Cardiac septum (tissue), 1 donor: ENCODE measurements around the gene TBCK. TPM values are rescaled to one million over a fixed set of nuclear protein-coding genes. Genes with fewer than 3 reads are reported as not detected.

Source experiments
- DNase-seq: peaks from one replicate; pipeline ENCODE4 v3.0.0-alpha.2; 2020; ENCODE audit warnings: low spot score
- intact Hi-C: fragments of 100-400 bp; cut with DNase I; formaldehyde crosslinking; loops from one replicate; pipeline ENCODE4 v1.14.0; 2022
- total RNA-seq: library from RNA; stranded (reverse); fragmentation: NEBNext Ultra II Directional; extraction: Animal tissue kit (Norgen Biotek cat#: 25700); gene quantifications from one replicate; pipeline ENCODE4 v1.2.1, GENCODE V29; 2021
- donor health status: DM: no; HTN: no; CAD: no.

TBCK gene
- total RNA-seq, 1 donor from 2014 or later = 23.7 TPM

GRCh38 chr4:106032851-106033286 is 283.1 kb downstream of the TBCK start:
- intact Hi-C loops = no loop called here
- DNase-seq = no peak

GRCh38 chr4:106022454-106022853 is 293.6 kb downstream of the TBCK start:
- intact Hi-C loops = no loop called here
- DNase-seq = no peak

- intact Hi-C loops = no loop called here
- DNase-seq = no peak
Measured at GRCh38 chr4:106021737-106022410, 294.1 kb downstream of the TBCK start.

- no peak for DNase-seq
- intact Hi-C loops = no loop called here
Measured at GRCh38 chr4:106019771-106020170, 296.2 kb downstream of the TBCK start.

GRCh38 chr4:106017975-106018374 is 298.0 kb downstream of the TBCK start:
- intact Hi-C loops = no loop called here
- DNase-seq = no peak

GRCh38 chr4:106011387-106011786 is 304.6 kb downstream of the TBCK start:
- DNase-seq = no peak
- intact Hi-C loops = no loop called here

- intact Hi-C loops = no loop called here
- no peak for DNase-seq
Measured at GRCh38 chr4:106010761-106011160, 305.2 kb downstream of the TBCK start.

GRCh38 chr4:106002994-106003393 is 313.0 kb downstream of the TBCK start:
- intact Hi-C loops = no loop called here
- no peak for DNase-seq

GRCh38 chr4:105998171-105999063 is 317.6 kb downstream of the TBCK start:
- DNase-seq = no peak
- intact Hi-C loops = no loop called here

- intact Hi-C loops = no loop called here
- DNase-seq = no peak
Measured at GRCh38 chr4:105996845-105997244, 319.2 kb downstream of the TBCK start.

GRCh38 chr4:105994841-105995501 is 321.0 kb downstream of the TBCK start:
- intact Hi-C loops = no loop called here
- DNase-seq = no peak

GRCh38 chr4:105994061-105994460 is 321.9 kb downstream of the TBCK start:
- intact Hi-C loops = no loop called here
- DNase-seq = no peak

- intact Hi-C loops = no loop called here
- no peak for DNase-seq
Measured at GRCh38 chr4:105992641-105993305, 323.2 kb downstream of the TBCK start.

- DNase-seq = no peak
- intact Hi-C loops = no loop called here
Measured at GRCh38 chr4:105991726-105992125, 324.3 kb downstream of the TBCK start.

Other genes with a start within 250 kb of the TBCK start
- gene AIMP1, start 341 bp upstream of the TBCK start, total RNA-seq = 36.9 TPM
- not detected for gene GIMD1, start 52.6 kb upstream of the TBCK start, total RNA-seq